GM12891 (cell line): ENCODE results near the gene PNPLA6.

ENCODE experiments used
- POLR2A ChIP-seq: IDR thresholded peaks from 2 replicates; pipeline ENCODE4 v1.6.1; 2011; ENCODE audit warnings: low read depth, low read length, control low read depth
- POLR2AphosphoS5 ChIP-seq: IDR thresholded peaks from 2 replicates; pipeline ENCODE4 v1.6.1; 2011; ENCODE audit warnings: low read depth, low read length, control low read depth
- TAF1 ChIP-seq: IDR thresholded peaks from 2 replicates; pipeline ENCODE4 v1.6.1; 2011; ENCODE audit warnings: low read depth, low read length, control low read depth

DNA sequence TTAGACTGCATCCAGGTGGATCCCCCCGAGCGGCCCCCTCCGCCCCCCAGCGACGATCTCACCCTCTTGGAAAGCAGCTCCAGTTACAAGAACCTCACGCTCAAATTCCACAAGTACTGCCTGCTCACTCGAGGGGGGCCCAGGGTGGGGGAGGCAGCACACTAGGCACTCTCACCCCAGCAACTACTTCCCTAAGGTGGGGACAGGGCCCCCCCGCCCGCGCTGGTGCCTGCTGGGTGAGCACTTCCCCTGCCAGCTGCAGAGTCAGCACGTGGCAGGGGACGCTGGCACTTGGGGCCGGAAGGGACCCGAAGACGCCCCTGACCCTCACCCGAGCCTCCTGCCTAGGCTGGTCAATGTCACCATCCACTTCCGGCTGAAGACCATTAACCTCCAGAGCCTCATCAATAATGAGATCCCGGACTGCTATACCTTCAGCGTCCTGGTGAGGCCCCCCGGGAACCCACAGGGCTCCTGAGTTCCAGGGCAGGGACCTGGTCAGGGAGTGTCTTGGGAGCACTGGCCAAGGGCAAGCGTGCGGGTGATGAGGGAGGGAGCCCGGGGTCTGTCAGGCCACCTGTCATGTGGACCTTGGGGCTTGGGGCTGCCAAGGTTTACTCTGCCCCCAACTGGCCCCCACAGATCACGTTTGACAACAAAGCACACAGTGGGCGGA lies 7.9 kb upstream of the PNPLA6 start:
- no peak for TF ChIP-seq POLR2A
- no peak for TF ChIP-seq POLR2AphosphoS5
- no peak for TF ChIP-seq TAF1
